ENCODE results near the gene CDH10.

GRCh38 chr5:24589566-24589965 lies 55.2 kb downstream of the CDH10 start:
- no peak for TF ChIP-seq CTCF (IDR thresholded peaks at IDR 0.05)
- no peak for TF ChIP-seq POLR2A (IDR thresholded peaks at IDR 0.05)
